SU-DHL-6 (cell line): ENCODE measurements around the gene SCN3A.

Experiments
- H2AFZ ChIP-seq: fragments of 200-600 bp; sonication (generic); 2 replicates; pipeline ENCODE4 v1.6.1; 2014; ENCODE audit warnings: low read depth, mild to moderate bottlenecking, moderate library complexity, mixed read lengths, antibody characterized with exemption, low read length; ENCODE audit not compliant: severe bottlenecking
- H3F3A ChIP-seq: fragments of 200-600 bp; shearing (Covaris generic); 2 replicates; pipeline ENCODE4 v1.6.0; 2016; ENCODE audit warnings: antibody characterized with exemption, mild to moderate bottlenecking; ENCODE audit not compliant: insufficient read depth
- H3K27ac ChIP-seq: fragments of 200-600 bp; sonication (generic); 2 replicates; pipeline ENCODE4 v1.5.1; 2016; ENCODE audit warnings: low read depth, mild to moderate bottlenecking, low read length, moderate library complexity, mixed read lengths
- H3K27me3 ChIP-seq: fragments of 200-600 bp; sonication (generic), shearing (Covaris generic); 2 replicates; pipeline ENCODE4 v1.6.0; 2014; ENCODE audit warnings: mild to moderate bottlenecking, low read length
- H3K36me3 ChIP-seq: fragments of 200-600 bp; sonication (generic); 2 replicates; pipeline ENCODE4 v1.6.1; 2014; ENCODE audit warnings: mild to moderate bottlenecking, low read length, mixed read lengths
- H3K4me2 ChIP-seq: fragments of 300-600, 200-600 bp; shearing (Covaris generic), sonication (generic); 2 replicates; pipeline ENCODE4 v1.6.0; 2014; ENCODE audit warnings: low read length, low read depth, mild to moderate bottlenecking; ENCODE audit not compliant: poor library complexity, severe bottlenecking
- H3K4me3 ChIP-seq: fragments of 200-600 bp; sonication (generic); 2 replicates; pipeline ENCODE4 v1.5.1; 2014; ENCODE audit warnings: antibody characterized with exemption, low read length, mild to moderate bottlenecking, mixed read lengths; ENCODE audit not compliant: insufficient read depth, poor library complexity, severe bottlenecking
- H3K79me2 ChIP-seq: fragments of 200-600 bp; sonication (generic); 2 replicates; pipeline ENCODE4 v1.6.1; 2014; ENCODE audit warnings: mild to moderate bottlenecking, low read length, moderate library complexity; ENCODE audit not compliant: insufficient read depth
- H3K9ac ChIP-seq: fragments of 200-600 bp; sonication (generic); 2 replicates; pipeline ENCODE4 v1.7.0; 2014; ENCODE audit warnings: mild to moderate bottlenecking, low read length
- H3K9me2 ChIP-seq: fragments of 200-600 bp; sonication (generic); replicated peaks from 2 replicates; pipeline ENCODE4 v1.6.1; 2014; ENCODE audit warnings: low read length; ENCODE audit not compliant: insufficient read depth
- H3K9me3 ChIP-seq: fragments of 200-600 bp; sonication (generic); 2 replicates; pipeline ENCODE4 v1.6.1; 2014; ENCODE audit warnings: low read length, mixed read lengths; ENCODE audit not compliant: insufficient read depth
- H4K20me1 ChIP-seq: fragments of 200-600 bp; sonication (generic); 2 replicates; pipeline ENCODE4 v1.6.1; 2014; ENCODE audit warnings: low read depth, mild to moderate bottlenecking, antibody characterized with exemption, low read length, moderate library complexity, mixed read lengths
- CTCF ChIP-seq: fragments of 200-600 bp; sonication (generic); IDR thresholded peaks from one replicate; pipeline ENCODE4 v1.5.1; 2017; ENCODE audit warnings: antibody characterized with exemption, mild to moderate bottlenecking, low read length, moderate library complexity; ENCODE audit not compliant: insufficient read depth, poor library complexity, severe bottlenecking
- EZH2phosphoT487 ChIP-seq: fragments of 200-600 bp; sonication (generic), shearing (Covaris generic); conservative IDR thresholded peaks from 2 replicates; pipeline ENCODE4 v1.6.1; 2018; ENCODE audit warnings: mild to moderate bottlenecking, antibody characterized with exemption, low read length, moderate library complexity, mixed read lengths

The SCN3A gene

GRCh38 chr2:165056564-165056963, 147.3 kb downstream of the SCN3A start:
- no peak overlapping the region for H3K4me3 ChIP-seq
- no peaks in the 10 kb centered on the region for H3K9me3 ChIP-seq
- no peak overlapping the region for H3K9ac ChIP-seq
- no peak overlapping the region for H3K27ac ChIP-seq
- no peaks in the 10 kb centered on the region for H3K79me2 ChIP-seq
- no peak for TF ChIP-seq CTCF
- TF ChIP-seq EZH2phosphoT487: no peak
- no peaks in the 10 kb centered on the region for H3K9me2 ChIP-seq
- H4K20me1 ChIP-seq: no peaks in the 10 kb centered on the region
- no peaks in the 10 kb centered on the region for H3K27me3 ChIP-seq
- no peak overlapping the region for H3K4me2 ChIP-seq
- H2AFZ ChIP-seq: no peak overlapping the region
- H3F3A ChIP-seq: no peaks in the 10 kb centered on the region
- no peaks in the 10 kb centered on the region for H3K36me3 ChIP-seq

GRCh38 chr2:165055082-165055851, 148.6 kb downstream of the SCN3A start:
- Histone ChIP-seq H3K9ac (no peak overlapping the region), H3K36me3 (no peaks in the 10 kb centered on the region), H4K20me1 (no peaks in the 10 kb centered on the region), H3K9me3 (no peaks in the 10 kb centered on the region), H3K9me2 (no peaks in the 10 kb centered on the region), H3F3A (no peaks in the 10 kb centered on the region), H3K4me2 (no peak overlapping the region), H3K27ac (no peak overlapping the region), H3K79me2 (no peaks in the 10 kb centered on the region), H3K4me3 (no peak overlapping the region), H2AFZ (no peak overlapping the region), H3K27me3 (no peaks in the 10 kb centered on the region)
- TF ChIP-seq EZH2phosphoT487 (no peak), CTCF (no peak)

GRCh38 chr2:165054652-165055051, 149.2 kb downstream of the SCN3A start:
- Histone ChIP-seq H3K4me2 (no peak overlapping the region), H3K4me3 (no peak overlapping the region), H3F3A (no peaks in the 10 kb centered on the region), H3K9me3 (no peaks in the 10 kb centered on the region), H3K27ac (no peak overlapping the region), H3K9me2 (no peaks in the 10 kb centered on the region), H3K27me3 (no peaks in the 10 kb centered on the region), H2AFZ (no peak overlapping the region), H4K20me1 (no peaks in the 10 kb centered on the region), H3K9ac (no peak overlapping the region), H3K79me2 (no peaks in the 10 kb centered on the region), H3K36me3 (no peaks in the 10 kb centered on the region)
- TF ChIP-seq EZH2phosphoT487 (no peak), CTCF (no peak)
